Endothelial cell of umbilical vein (primary cell): ENCODE measurements around the gene RAD51B. TPM values are rescaled to one million over a fixed set of nuclear protein-coding genes. Genes with fewer than 3 reads are reported as not detected.

Experiments used
- BruUV-seq: library from RNA; stranded (reverse); fragments of 400-500 nt; replicated peaks from 2 replicates; lab custom pipeline; 2021; lab: Mats Ljungman, UMichigan
- CTCF ChIA-PET: fragments of 300-600, 350-600 bp; sonication (Branson Sonifier 250); formaldehyde crosslinking; loops from one replicate; lab custom pipeline; 2021; ENCODE audit warnings: antibody characterized with exemption, inconsistent platforms; lab: Charles Lee
- POLR2A ChIA-PET: fragments of 300-600, 350-600 bp; sonication (Branson Sonifier 250); formaldehyde crosslinking; loops from one replicate; lab custom pipeline; 2021; ENCODE audit warnings: antibody characterized with exemption, inconsistent platforms; lab: Charles Lee
- DNase-seq: peaks from one replicate; pipeline ENCODE4 v3.0.0-alpha.2; 2011; ENCODE audit warnings: low read depth, low spot score
- FAIRE-seq: peaks from 2 replicates; lab custom pipeline; 2011; peaks lifted over from hg19 to GRCh38; lab: Jason Lieb, UNC
- H2AFZ ChIP-seq: 2 replicates; pipeline ENCODE4 v1.6.0; 2012; ENCODE audit warnings: low read depth, low read length, control low read depth, inconsistent platforms
- H3K27ac ChIP-seq: 2 replicates; pipeline ENCODE4 v1.5.1; 2011; ENCODE audit warnings: low read depth, mild to moderate bottlenecking, control low read depth, low read length, moderate library complexity; ENCODE audit not compliant: insufficient read depth
- H3K27me3 ChIP-seq, 2 experiments: 2 replicates each; pipeline versions ENCODE4 v1.6.0 to v1.6.1; 2011; ENCODE audit warnings: low read length in 2 of 2, mixed read lengths in 1 of 2; ENCODE audit not compliant: control insufficient read depth in 2 of 2, insufficient read depth in 2 of 2
- H3K36me3 ChIP-seq, 2 experiments: 2 replicates in 1 of 2; 3 replicates in 1 of 2; pipeline ENCODE4 v1.5.1; 2011; ENCODE audit warnings: low read length in 2 of 2, mild to moderate bottlenecking in 1 of 2, moderate library complexity in 1 of 2; ENCODE audit not compliant: control insufficient read depth in 2 of 2, insufficient read depth in 2 of 2; ENCODE audit errors: extremely low read depth in 1 of 2
- H3K4me1 ChIP-seq: 3 replicates; pipeline ENCODE4 v1.5.1; 2011; ENCODE audit warnings: mild to moderate bottlenecking, low read length; ENCODE audit not compliant: control insufficient read depth, insufficient read depth; ENCODE audit errors: extremely low read depth
- H3K4me2 ChIP-seq: 2 replicates; pipeline ENCODE4 v1.6.1; 2011; ENCODE audit warnings: low read length, control low read depth, mixed read lengths; ENCODE audit not compliant: insufficient read depth
- H3K4me3 ChIP-seq, 3 experiments: fragments of 200-600 bp in 1 of 3; sonication (generic), shearing (Covaris generic) in 1 of 3; replicated peaks in 1 of 3; 2 replicates each; pipeline ENCODE4 v1.5.1; 2011 to 2016; ENCODE audit warnings: control low read depth in 3 of 3, low read length in 3 of 3, mild to moderate bottlenecking in 2 of 3, inconsistent platforms in 1 of 3, low read depth in 1 of 3, moderate library complexity in 1 of 3; ENCODE audit not compliant: insufficient read depth in 1 of 3
- H3K79me2 ChIP-seq: 2 replicates; pipeline ENCODE4 v1.6.0; 2012; ENCODE audit warnings: low read length, inconsistent platforms; ENCODE audit not compliant: control insufficient read depth, insufficient read depth
- H3K9ac ChIP-seq: replicated peaks from 2 replicates; pipeline ENCODE3; 2011; ENCODE audit warnings: low read length, control low read depth; ENCODE audit not compliant: insufficient read depth; ENCODE audit errors: extremely low read depth
- H3K9me1 ChIP-seq: replicated peaks from 3 replicates; pipeline ENCODE4 v1.6.0; 2011; ENCODE audit warnings: mild to moderate bottlenecking, low read length; ENCODE audit not compliant: control insufficient read depth, insufficient read depth; ENCODE audit errors: extremely low read depth
- H3K9me3 ChIP-seq: replicated peaks from 2 replicates; pipeline ENCODE4 v1.5.1; 2012; ENCODE audit warnings: low read length, inconsistent platforms; ENCODE audit not compliant: control insufficient read depth, insufficient read depth
- H4K20me1 ChIP-seq: replicated peaks from 2 replicates; pipeline ENCODE3; 2011; ENCODE audit warnings: mild to moderate bottlenecking, low read length; ENCODE audit not compliant: control insufficient read depth, insufficient read depth; ENCODE audit errors: extremely low read depth
- CTCF ChIP-seq, 2 donors: IDR thresholded peaks; 1 replicate in 1 of 2; 2 replicates in 1 of 2; pipeline ENCODE4 v1.5.1; 2011; ENCODE audit warnings: low read length in 2 of 2, mild to moderate bottlenecking in 2 of 2, moderate library complexity in 2 of 2, control low read depth in 1 of 2, inconsistent platforms in 1 of 2, low read depth in 1 of 2; ENCODE audit not compliant: insufficient read depth in 1 of 2; ENCODE audit errors: extremely low read depth in 1 of 2
- EZH2 ChIP-seq: IDR thresholded peaks from 2 replicates; pipeline ENCODE4 v1.6.1; 2012; ENCODE audit warnings: borderline replicate concordance, low read depth, mild to moderate bottlenecking, moderate library complexity, low read length, inconsistent platforms; ENCODE audit not compliant: severe bottlenecking
- FOS ChIP-seq: IDR thresholded peaks from 2 replicates; pipeline ENCODE4 v1.6.1; 2011; ENCODE audit warnings: mild to moderate bottlenecking, low read length, moderate library complexity, borderline replicate concordance; ENCODE audit not compliant: insufficient read depth
- GATA2 ChIP-seq: IDR thresholded peaks from 2 replicates; pipeline ENCODE4 v1.7.0; 2011; ENCODE audit warnings: low read depth, mild to moderate bottlenecking, moderate library complexity, mixed read lengths, low read length; ENCODE audit not compliant: insufficient read length, insufficient read depth
- JUN ChIP-seq: IDR thresholded peaks from 2 replicates; pipeline ENCODE4 v1.6.1; 2011; ENCODE audit warnings: borderline replicate concordance, low read depth; ENCODE audit not compliant: insufficient read length, insufficient read depth
- MAX ChIP-seq: IDR thresholded peaks from 2 replicates; pipeline ENCODE4 v1.6.1; 2011; ENCODE audit not compliant: insufficient read depth, insufficient read length
- MYC ChIP-seq: IDR thresholded peaks from one replicate; pipeline ENCODE4 v1.6.1; 2011; ENCODE audit warnings: mild to moderate bottlenecking, low read depth, low read length
- POLR2AphosphoS5 ChIP-seq: IDR thresholded peaks from 2 replicates; pipeline ENCODE4 v1.6.1; 2012; ENCODE audit warnings: low read depth, mild to moderate bottlenecking, control low read depth, low read length, moderate library complexity; ENCODE audit not compliant: insufficient read depth
- dilution Hi-C: fragments of 300-500 bp; cut with MboI; formaldehyde crosslinking; loops from one replicate; pipeline ENCODE4 v1.15.0; 2019; ENCODE audit warnings: low sequenced_read_pairs; ENCODE audit not compliant: extremely low pct_ligation_motif_present
- intact Hi-C: fragments of 100-400 bp; cut with micrococcal nuclease; formaldehyde crosslinking; loops from one replicate; pipeline ENCODE4 v1.10.0; 2022
- polyA plus RNA-seq, 4 experiments: library from polyadenylated mRNA; depleted of rRNA in 3 of 4; stranded (reverse) in 3 of 4; unstranded in 1 of 4; fragments of >200 nt; gene quantifications; 2 replicates each; pipeline versions ENCODE4 v1.2.1 to v1.2.3, GENCODE V29; 2011 to 2012; ENCODE audit warnings: missing spikeins in 1 of 4
- total RNA-seq: library from RNA; stranded (reverse); gene quantifications from 2 replicates; pipeline ENCODE4 v1.2.3, GENCODE V29; 2021

Gene RAD51B
- total and polyA plus RNA-seq, 2 donors (not counting 3 experiments of a cell fraction or from before 2014, with no cell fraction given) = 3.9 to 19.0 TPM

GRCh38 chr14:68168460-68169109 lies 349.0 kb downstream of the RAD51B start:
- BruUV-seq = no TSS peak
- no peaks in the 10 kb centered on the region for H3K4me1 ChIP-seq
- H3K4me3 ChIP-seq = no peak overlapping the region
- no peak overlapping the region for H3K9ac ChIP-seq
- intact Hi-C loops = no loop called here
- H2AFZ ChIP-seq = no peak overlapping the region
- H3K79me2 ChIP-seq = no peaks in the 10 kb centered on the region
- POLR2A ChIA-PET = no interaction called here
- CTCF ChIA-PET = interaction anchor here (0.9 kb wide), 1 partner anchor 8 kb away, joined by 4 read pairs; no protein-coding TSS in a partner anchor
- dilution Hi-C loops = no loop called here
- no peak for DNase-seq
- no peak for FAIRE-seq
- H3K27me3 ChIP-seq = no peaks in the 10 kb centered on the region
- no peaks in the 10 kb centered on the region for H3K36me3 ChIP-seq
- H4K20me1 ChIP-seq = no peaks in the 10 kb centered on the region
- no peak for TF ChIP-seq MYC
- TF ChIP-seq CTCF (IDR thresholded peaks at IDR 0.05; ENCODE audit: extremely low read depth in 1 of 2, insufficient read depth in 1 of 2, low read depth in 1 of 2, low read length in 2 of 2) = no peak
- no peak for TF ChIP-seq FOS
- no peak for TF ChIP-seq POLR2AphosphoS5
- TF ChIP-seq EZH2 = no peak
- no peak for TF ChIP-seq MAX
- TF ChIP-seq GATA2 = no peak
- no peak for TF ChIP-seq JUN
- no peak overlapping the region for H3K27ac ChIP-seq
- H3K4me2 ChIP-seq = no peak overlapping the region
- H3K9me3 ChIP-seq = no peaks in the 10 kb centered on the region
- H3K9me1 ChIP-seq = no peaks in the 10 kb centered on the region
